ENCODE measurements around the gene IFI44L.
A peak's percentile ranks its signal among the peaks of the same experiment; 100 is the strongest.

Gene IFI44L

GRCh38 chr1:78676347-78676982 is 56.2 kb downstream of the IFI44L start:
- no peak overlapping the region for H3K27ac ChIP-seq (ENCODE audit: low read depth, low read length)
- H3K9me3 ChIP-seq (ENCODE audit: insufficient read depth, low read length), result no peaks in the 10 kb centered on the region
- no peak overlapping the region for H3K9ac ChIP-seq (ENCODE audit: low read length)
- no peak overlapping the region for H3K4me3 ChIP-seq (ENCODE audit: insufficient read depth, low read length, poor library complexity, severe bottlenecking)
- no peaks in the 10 kb centered on the region for H3K79me2 ChIP-seq (ENCODE audit: insufficient read depth, low read length)
- no peaks in the 10 kb centered on the region for H4K20me1 ChIP-seq (ENCODE audit: low read depth, low read length)
- TF ChIP-seq EZH2phosphoT487 (conservative IDR thresholded peaks at IDR 0.05; ENCODE audit: low read length) (no peak), CTCF (IDR thresholded peaks at IDR 0.05; ENCODE audit: insufficient read depth, low read length, poor library complexity, severe bottlenecking) (peak; percentile 91)
- H3K9me2 ChIP-seq (replicated peaks; ENCODE audit: insufficient read depth, low read length), result no peaks in the 10 kb centered on the region
- no peaks in the 10 kb centered on the region for H3F3A ChIP-seq (ENCODE audit: insufficient read depth)
- no peaks in the 10 kb centered on the region for H3K27me3 ChIP-seq (ENCODE audit: low read length)
- H3K4me2 ChIP-seq (ENCODE audit: low read depth, low read length, poor library complexity, severe bottlenecking), result no peak overlapping the region
- H3K36me3 ChIP-seq (ENCODE audit: low read length), result no peaks in the 10 kb centered on the region
- H2AFZ ChIP-seq (ENCODE audit: low read depth, low read length, severe bottlenecking), result no peak overlapping the region

GRCh38 chr1:78676993-78677392 is 56.7 kb downstream of the IFI44L start:
- Histone ChIP-seq H3K9ac (ENCODE audit: low read length) (no peak overlapping the region), H3K27me3 (ENCODE audit: low read length) (no peaks in the 10 kb centered on the region), H3K36me3 (ENCODE audit: low read length) (no peaks in the 10 kb centered on the region), H3K79me2 (ENCODE audit: insufficient read depth, low read length) (no peaks in the 10 kb centered on the region), H2AFZ (ENCODE audit: low read depth, low read length, severe bottlenecking) (no peak overlapping the region), H3K9me3 (ENCODE audit: insufficient read depth, low read length) (no peaks in the 10 kb centered on the region), H3K4me3 (ENCODE audit: insufficient read depth, low read length, poor library complexity, severe bottlenecking) (no peak overlapping the region), H4K20me1 (ENCODE audit: low read depth, low read length) (no peaks in the 10 kb centered on the region), H3K4me2 (ENCODE audit: low read depth, low read length, poor library complexity, severe bottlenecking) (no peak overlapping the region), H3K9me2 (replicated peaks; ENCODE audit: insufficient read depth, low read length) (no peaks in the 10 kb centered on the region), H3K27ac (ENCODE audit: low read depth, low read length) (no peak overlapping the region), H3F3A (ENCODE audit: insufficient read depth) (no peaks in the 10 kb centered on the region)
- TF ChIP-seq EZH2phosphoT487 (conservative IDR thresholded peaks at IDR 0.05; ENCODE audit: low read length) (no peak), CTCF (IDR thresholded peaks at IDR 0.05; ENCODE audit: insufficient read depth, low read length, poor library complexity, severe bottlenecking) (no peak)

GRCh38 chr1:78677788-78678187 is 57.5 kb downstream of the IFI44L start:
- no peak overlapping the region for H3K4me2 ChIP-seq (ENCODE audit: low read depth, low read length, poor library complexity, severe bottlenecking)
- no peaks in the 10 kb centered on the region for H3K79me2 ChIP-seq (ENCODE audit: insufficient read depth, low read length)
- H3K36me3 ChIP-seq (ENCODE audit: low read length), result no peaks in the 10 kb centered on the region
- no peak overlapping the region for H2AFZ ChIP-seq (ENCODE audit: low read depth, low read length, severe bottlenecking)
- H4K20me1 ChIP-seq (ENCODE audit: low read depth, low read length), result no peaks in the 10 kb centered on the region
- H3K27ac ChIP-seq (ENCODE audit: low read depth, low read length), result no peak overlapping the region
- H3F3A ChIP-seq (ENCODE audit: insufficient read depth), result no peaks in the 10 kb centered on the region
- H3K4me3 ChIP-seq (ENCODE audit: insufficient read depth, low read length, poor library complexity, severe bottlenecking), result no peak overlapping the region
- TF ChIP-seq EZH2phosphoT487 (conservative IDR thresholded peaks at IDR 0.05; ENCODE audit: low read length) (no peak), CTCF (IDR thresholded peaks at IDR 0.05; ENCODE audit: insufficient read depth, low read length, poor library complexity, severe bottlenecking) (no peak)
- no peak overlapping the region for H3K9ac ChIP-seq (ENCODE audit: low read length)
- H3K9me3 ChIP-seq (ENCODE audit: insufficient read depth, low read length), result no peaks in the 10 kb centered on the region
- no peaks in the 10 kb centered on the region for H3K9me2 ChIP-seq (replicated peaks; ENCODE audit: insufficient read depth, low read length)
- no peaks in the 10 kb centered on the region for H3K27me3 ChIP-seq (ENCODE audit: low read length)

All from SU-DHL-6 (cell line).